Renal cortex interstitium (tissue), 11 donors: Measurements from ENCODE around the gene ZNF687. TPM values are rescaled to one million over a fixed set of nuclear protein-coding genes. Genes with fewer than 3 reads are reported as not detected.

Experiments used
- DNase-seq, 11 donors: peaks; one replicate each; pipeline ENCODE4 v3.0.0-alpha.2; 2013; ENCODE audit warnings: low read depth in 9 of 11, low spot score in 4 of 11; ENCODE audit errors: extremely low read depth in 1 of 11
- polyA plus RNA-seq, 3 donors: library from polyadenylated mRNA; unstranded; fragments of 120-200 nt; gene quantifications; one replicate each; pipeline ENCODE4 v1.2.1, GENCODE V29; 2013; ENCODE audit not compliant: insufficient read length in 3 of 3

The ZNF687 gene
- polyA plus RNA-seq, 3 donors, result 20.4 to 27.1 (median 25.2) TPM

DNA sequence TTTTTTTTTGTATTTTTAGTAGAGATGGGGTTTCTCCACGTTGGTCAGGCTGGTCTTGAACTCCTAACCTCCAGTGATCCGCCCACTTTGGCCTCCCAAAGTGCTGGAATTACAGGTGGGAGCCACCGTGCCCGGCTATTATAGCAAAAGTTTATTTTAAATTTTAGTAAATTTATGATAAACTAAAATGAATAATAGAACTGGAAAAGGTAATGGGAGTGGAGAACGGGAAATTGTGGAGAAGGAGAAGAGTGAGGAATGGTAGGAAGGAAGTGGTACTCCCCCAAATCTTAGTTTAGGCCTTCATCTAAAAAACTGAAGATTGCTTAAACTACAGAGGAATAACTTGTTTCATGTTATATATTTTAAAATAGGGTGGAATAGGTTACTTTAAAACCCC lies 52.7 kb downstream of the ZNF687 start:
- DNase-seq, result no peak

GRCh38 chr1:151336556-151336955 lies 54.5 kb downstream of the ZNF687 start:
- DNase-seq, result no peak

DNA sequence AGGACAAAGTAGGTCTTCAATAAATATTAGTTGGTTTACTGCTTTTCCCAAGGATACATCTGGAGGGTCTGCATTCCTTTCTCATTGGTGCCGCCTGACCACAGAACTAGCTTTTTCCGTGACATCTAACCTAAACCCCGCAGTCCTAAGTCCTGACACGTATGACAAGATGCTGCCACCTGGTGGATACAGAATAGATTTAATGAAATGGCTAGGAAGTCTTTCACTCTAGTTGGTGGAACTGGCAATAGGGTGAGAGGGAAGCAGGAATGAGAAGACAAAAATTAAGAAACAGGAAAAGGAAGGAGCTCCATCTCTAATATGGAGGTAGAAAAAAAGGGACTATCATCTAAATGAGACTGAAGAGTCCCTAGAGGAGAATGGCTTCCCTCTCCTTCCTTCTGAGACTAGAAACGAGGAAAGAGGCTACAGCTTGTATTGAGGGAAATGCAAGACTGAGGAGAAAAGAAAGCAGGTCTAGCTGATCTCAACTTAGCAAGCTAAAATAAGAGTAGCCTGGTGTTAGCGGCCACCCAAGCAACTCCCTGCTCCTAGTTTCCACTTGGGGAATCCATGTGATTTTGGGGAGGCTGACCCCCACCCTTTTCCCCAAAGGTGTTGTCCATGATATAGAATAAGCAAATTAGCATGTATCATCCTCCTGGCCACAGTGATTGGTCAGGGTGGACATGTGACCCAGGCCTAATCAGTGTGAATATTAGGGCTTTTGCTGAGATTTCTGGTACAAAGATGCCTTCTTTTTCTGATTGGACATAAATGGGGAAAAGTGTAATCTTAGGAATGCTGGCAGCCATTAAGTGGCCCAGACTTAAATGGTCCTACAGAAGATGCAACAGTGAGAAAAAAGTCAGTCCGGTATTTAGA lies 59.0 kb downstream of the ZNF687 start:
- peak in 6 of 11 donors; percentile 55 to 83 (median 70) for DNase-seq

Other genes starting within 250 kb of the ZNF687 start
- 1 to 10 TPM; 1.6 to 3.6 (median 2.7) TPM for gene BNIPL, start 245.7 kb upstream of the ZNF687 start, polyA plus RNA-seq
- gene C1orf56, start 234.5 kb upstream of the ZNF687 start, polyA plus RNA-seq, result 10 to 100 TPM in 2 of 3 donors, 1 to 10 TPM in 1; 9.1 to 14.0 (median 11.8) TPM
- gene CDC42SE1, start 222.7 kb upstream of the ZNF687 start, polyA plus RNA-seq, result 10 to 100 TPM; 73.0 to 82.3 (median 75.4) TPM
- gene MLLT11, start 221.9 kb upstream of the ZNF687 start, polyA plus RNA-seq, result 10 to 100 TPM; 22.6 to 26.7 (median 24.7) TPM
- 10 to 100 TPM; 10.5 to 15.8 (median 15.4) TPM for gene GABPB2, start 211.5 kb upstream of the ZNF687 start, polyA plus RNA-seq
- 10 to 100 TPM; 29.8 to 34.5 (median 29.9) TPM for gene SEMA6C, start 135.7 kb upstream of the ZNF687 start, polyA plus RNA-seq
- gene TNFAIP8L2, start 125.7 kb upstream of the ZNF687 start, polyA plus RNA-seq, result 1 to 10 TPM; 1.0 to 1.5 (median 1.3) TPM
- gene LYSMD1, start 116.4 kb upstream of the ZNF687 start, polyA plus RNA-seq, result 10 to 100 TPM; 16.4 to 20.1 (median 19.0) TPM
- gene SCNM1, start 116.2 kb upstream of the ZNF687 start, polyA plus RNA-seq, result 10 to 100 TPM; 38.4 to 45.2 (median 40.1) TPM
- gene TMOD4, start 106.3 kb upstream of the ZNF687 start, polyA plus RNA-seq, result 1 to 10 TPM; 1.0 to 2.0 (median 1.4) TPM
- gene VPS72, start 92.1 kb upstream of the ZNF687 start, polyA plus RNA-seq, result 10 to 100 TPM; 63.9 to 81.9 (median 68.9) TPM
- 10 to 100 TPM; 61.9 to 79.7 (median 73.5) TPM for gene PIP5K1A, start 83.7 kb upstream of the ZNF687 start, polyA plus RNA-seq
- 100 to 1,000 TPM; 160 to 185 (median 174) TPM for gene PSMD4, start 27.6 kb upstream of the ZNF687 start, polyA plus RNA-seq
- gene PI4KB, start 45.1 kb downstream of the ZNF687 start, polyA plus RNA-seq, result 10 to 100 TPM; 62.6 to 67.6 (median 65.7) TPM
- 10 to 100 TPM; 39.4 to 47.0 (median 45.2) TPM for gene RFX5, start 65.0 kb downstream of the ZNF687 start, polyA plus RNA-seq
- 10 to 100 TPM; 42.1 to 55.9 (median 52.7) TPM for gene SELENBP1, start 90.4 kb downstream of the ZNF687 start, polyA plus RNA-seq
- 100 to 1,000 TPM; 248 to 269 (median 260) TPM for gene PSMB4, start 117.3 kb downstream of the ZNF687 start, polyA plus RNA-seq
- 100 to 1,000 TPM; 106 to 148 (median 113) TPM for gene POGZ, start 177.2 kb downstream of the ZNF687 start, polyA plus RNA-seq
- gene CGN, start 229.1 kb downstream of the ZNF687 start, polyA plus RNA-seq, result 10 to 100 TPM; 36.5 to 49.3 (median 42.1) TPM